ENCODE data around the gene OR51E1.

DNA sequence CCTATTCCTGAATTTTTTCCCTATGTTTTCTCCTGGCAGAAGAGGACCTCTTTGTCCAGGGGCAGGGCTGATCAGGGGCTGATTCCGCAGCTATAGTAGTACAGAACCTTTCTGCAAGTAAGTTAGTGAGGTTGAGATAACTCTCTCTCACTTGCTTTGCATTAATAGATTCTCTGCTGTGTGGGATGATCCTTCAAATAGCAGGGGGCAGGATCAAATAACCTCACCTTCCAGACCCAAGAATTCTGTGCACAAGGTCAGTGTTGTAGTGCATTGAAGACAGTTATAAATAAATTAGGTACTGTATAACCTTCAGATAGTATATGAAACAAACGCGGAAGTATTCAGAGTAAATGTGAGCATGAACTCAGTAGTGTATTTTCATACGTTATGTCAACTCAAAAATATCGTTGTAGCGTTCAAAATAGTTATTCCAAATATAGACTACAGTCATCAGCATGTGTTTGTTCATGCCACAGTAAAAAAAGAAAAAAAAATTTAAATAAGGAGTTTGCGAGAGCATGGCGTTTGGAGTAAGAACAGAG, 61.1 kb downstream of the OR51E1 start:
- TF ChIP-seq EZH2 (IDR thresholded peaks at IDR 0.05; ENCODE audit: borderline replicate concordance, low read depth, low read length, severe bottlenecking) (no peak), CTCF (IDR thresholded peaks at IDR 0.05; ENCODE audit: borderline replicate concordance, extremely low read depth, low read length, poor library complexity, severe bottlenecking) (no peak)

Measured in DND-41 (cell line).